Mucosa of rectum (tissue), 2 donors: ENCODE measurements around the gene TLR1.
A peak's percentile ranks its signal among the peaks of the same experiment; 100 is the strongest.
"Not testable (repeated sequence)": the region's sequence is repeated elsewhere in the genome, so short reads cannot be mapped to it uniquely, and the experiment has no call there.

Experiments
- H3K27ac ChIP-seq, 2 donors: one replicate each; pipeline ENCODE4 v1.7.0; 2013; ENCODE audit warnings: inconsistent platforms in 2 of 2, low read depth in 2 of 2, low read length in 2 of 2
- H3K27me3 ChIP-seq, 2 donors: one replicate each; pipeline ENCODE4 v1.7.0; 2013; ENCODE audit warnings: low read length in 2 of 2; ENCODE audit not compliant: control insufficient read depth in 2 of 2, insufficient read depth in 2 of 2
- H3K36me3 ChIP-seq, 2 donors: one replicate each; pipeline ENCODE4 v1.7.0; 2013; ENCODE audit warnings: low read length in 2 of 2; ENCODE audit not compliant: control insufficient read depth in 2 of 2, insufficient read depth in 2 of 2
- H3K4me1 ChIP-seq, 2 donors: one replicate each; pipeline ENCODE4 v1.7.0; 2013; ENCODE audit warnings: low read length in 2 of 2, mild to moderate bottlenecking in 1 of 2; ENCODE audit not compliant: control insufficient read depth in 2 of 2, insufficient read depth in 2 of 2
- H3K4me3 ChIP-seq, 2 donors: one replicate each; pipeline ENCODE4 v1.7.0; 2013; ENCODE audit warnings: low read length in 2 of 2
- H3K9ac ChIP-seq, 2 donors: one replicate each; pipeline ENCODE4 v1.7.0; 2013; ENCODE audit warnings: low read length in 2 of 2, low read depth in 1 of 2, mild to moderate bottlenecking in 1 of 2
- H3K9me3 ChIP-seq, 2 donors: one replicate each; pipeline ENCODE4 v1.7.0; 2013; ENCODE audit warnings: low read length in 2 of 2; ENCODE audit not compliant: control insufficient read depth in 2 of 2
- donor health status: healthy.
- donor health status: Normal muscosa, but diverticular disease.

Gene TLR1

GRCh38 chr4:38779790-38780189 lies 24.8 kb downstream of the TLR1 start:
- Histone ChIP-seq H3K9ac (no peak overlapping the region), H3K4me1 (no peaks in the 10 kb centered on the region), H3K27me3 (no peaks in the 10 kb centered on the region), H3K36me3 (no peaks in the 10 kb centered on the region), H3K4me3 (no peak overlapping the region), H3K9me3 (no peaks in the 10 kb centered on the region), H3K27ac (no peak overlapping the region)

GRCh38 chr4:38777925-38778324 lies 26.7 kb downstream of the TLR1 start:
- H3K4me1 ChIP-seq, H3K9me3 ChIP-seq, H3K4me3 ChIP-seq, H3K36me3 ChIP-seq, H3K27me3 ChIP-seq, H3K9ac ChIP-seq, H3K27ac ChIP-seq: not testable (repeated sequence)

- H3K4me1 ChIP-seq: no peaks in the 10 kb centered on the region
- H3K27ac ChIP-seq: no peak overlapping the region
- H3K9ac ChIP-seq: no peak overlapping the region
- H3K27me3 ChIP-seq: no peaks in the 10 kb centered on the region
- no peak overlapping the region for H3K4me3 ChIP-seq
- no peaks in the 10 kb centered on the region for H3K9me3 ChIP-seq
- H3K36me3 ChIP-seq: no peaks in the 10 kb centered on the region
These were observed 29.3 kb downstream of the TLR1 start for GRCh38 chr4:38775326-38775725.

GRCh38 chr4:38774181-38774955 lies 30.2 kb downstream of the TLR1 start:
- Histone ChIP-seq H3K4me3 (no peak overlapping the region), H3K27me3 (no peaks in the 10 kb centered on the region), H3K9ac (no peak overlapping the region), H3K9me3 (no peaks in the 10 kb centered on the region), H3K27ac (no peak overlapping the region), H3K4me1 (no peaks in the 10 kb centered on the region), H3K36me3 (no peaks in the 10 kb centered on the region)

- not testable (repeated sequence) for H3K36me3 ChIP-seq, H3K4me1 ChIP-seq, H3K4me3 ChIP-seq, H3K27me3 ChIP-seq, H3K27ac ChIP-seq, H3K9me3 ChIP-seq, H3K9ac ChIP-seq
These were observed 34.3 kb downstream of the TLR1 start for GRCh38 chr4:38770281-38770680.

GRCh38 chr4:38769857-38770256 lies 34.7 kb downstream of the TLR1 start:
- H3K4me1 ChIP-seq: no peaks in the 10 kb centered on the region
- H3K27me3 ChIP-seq: no peaks in the 10 kb centered on the region
- no peak overlapping the region for H3K9ac ChIP-seq
- H3K27ac ChIP-seq: no peak overlapping the region
- H3K9me3 ChIP-seq: no peaks in the 10 kb centered on the region
- H3K4me3 ChIP-seq: no peak overlapping the region
- H3K36me3 ChIP-seq: no peaks in the 10 kb centered on the region

GRCh38 chr4:38769441-38769840 lies 35.1 kb downstream of the TLR1 start:
- no peaks in the 10 kb centered on the region for H3K9me3 ChIP-seq
- H3K36me3 ChIP-seq: no peaks in the 10 kb centered on the region
- H3K4me1 ChIP-seq: no peaks in the 10 kb centered on the region
- H3K27ac ChIP-seq: no peak overlapping the region
- no peaks in the 10 kb centered on the region for H3K27me3 ChIP-seq
- no peak overlapping the region for H3K9ac ChIP-seq
- H3K4me3 ChIP-seq: no peak overlapping the region

- H3K9me3 ChIP-seq: no peaks in the 10 kb centered on the region
- H3K9ac ChIP-seq: peak overlapping the region in 1 of 2 donors; percentile 8
- no peak overlapping the region for H3K4me3 ChIP-seq
- no peaks in the 10 kb centered on the region for H3K4me1 ChIP-seq
- no peaks in the 10 kb centered on the region for H3K27me3 ChIP-seq
- no peaks in the 10 kb centered on the region for H3K36me3 ChIP-seq
- H3K27ac ChIP-seq: no peak overlapping the region
These were observed 35.6 kb downstream of the TLR1 start for GRCh38 chr4:38768968-38769394.

- not testable (repeated sequence) for H3K4me3 ChIP-seq, H3K36me3 ChIP-seq, H3K27ac ChIP-seq, H3K9me3 ChIP-seq, H3K9ac ChIP-seq, H3K4me1 ChIP-seq, H3K27me3 ChIP-seq
These were observed 37.7 kb downstream of the TLR1 start for GRCh38 chr4:38766940-38767339.

- Histone ChIP-seq H3K9me3 (no peaks in the 10 kb centered on the region), H3K36me3 (no peaks in the 10 kb centered on the region), H3K4me3 (no peak overlapping the region), H3K27me3 (no peaks in the 10 kb centered on the region), H3K9ac (no peak overlapping the region), H3K4me1 (no peaks in the 10 kb centered on the region), H3K27ac (no peak overlapping the region)
These were observed 39.2 kb downstream of the TLR1 start for GRCh38 chr4:38765382-38765781.

GRCh38 chr4:38764277-38764676 lies 40.3 kb downstream of the TLR1 start:
- Histone ChIP-seq H3K9me3 (no peaks in the 10 kb centered on the region), H3K27me3 (no peaks in the 10 kb centered on the region), H3K9ac (no peak overlapping the region), H3K27ac (no peak overlapping the region), H3K36me3 (no peaks in the 10 kb centered on the region), H3K4me1 (no peaks in the 10 kb centered on the region), H3K4me3 (no peak overlapping the region)
